H1 (cell line): ENCODE measurements around the gene LINC01488. TPM values are rescaled to one million over a fixed set of nuclear protein-coding genes. Genes with fewer than 3 reads are reported as not detected.

Experiments
- JUND ChIP-seq: IDR thresholded peaks from 2 replicates; pipeline ENCODE4 v1.6.1; 2011; ENCODE audit warnings: mild to moderate bottlenecking, improper control_type of control experiment, low read length
- polyA plus RNA-seq, 7 experiments: library from polyadenylated mRNA; depleted of rRNA in 3 of 7; stranded (reverse) in 5 of 7; unstranded in 2 of 7; fragments of >200 nt in 5 of 7; fragments of 200-250 nt in 2 of 7; gene quantifications; 1 replicate in 5 of 7; 2 replicates in 1 of 7; 4 replicates in 1 of 7; pipeline versions ENCODE4 v1.2.1 to v1.2.3, GENCODE V29; 2011 to 2013; ENCODE audit warnings: missing spikeins in 2 of 7, mixed read lengths in 2 of 7
- total RNA-seq: library from RNA; stranded (reverse); fragmentation: NEBNext Ultra II Directional; extraction: Animal tissue kit (Norgen Biotek cat#: 25700); gene quantifications from 2 replicates; pipeline ENCODE4 v1.2.1, GENCODE V29; 2021

LINC01488 gene
- total and polyA plus RNA-seq, 2 of the 8 experiments (the other 6 are each of a cell fraction or from before 2014, with no cell fraction given) = not detected

DNA sequence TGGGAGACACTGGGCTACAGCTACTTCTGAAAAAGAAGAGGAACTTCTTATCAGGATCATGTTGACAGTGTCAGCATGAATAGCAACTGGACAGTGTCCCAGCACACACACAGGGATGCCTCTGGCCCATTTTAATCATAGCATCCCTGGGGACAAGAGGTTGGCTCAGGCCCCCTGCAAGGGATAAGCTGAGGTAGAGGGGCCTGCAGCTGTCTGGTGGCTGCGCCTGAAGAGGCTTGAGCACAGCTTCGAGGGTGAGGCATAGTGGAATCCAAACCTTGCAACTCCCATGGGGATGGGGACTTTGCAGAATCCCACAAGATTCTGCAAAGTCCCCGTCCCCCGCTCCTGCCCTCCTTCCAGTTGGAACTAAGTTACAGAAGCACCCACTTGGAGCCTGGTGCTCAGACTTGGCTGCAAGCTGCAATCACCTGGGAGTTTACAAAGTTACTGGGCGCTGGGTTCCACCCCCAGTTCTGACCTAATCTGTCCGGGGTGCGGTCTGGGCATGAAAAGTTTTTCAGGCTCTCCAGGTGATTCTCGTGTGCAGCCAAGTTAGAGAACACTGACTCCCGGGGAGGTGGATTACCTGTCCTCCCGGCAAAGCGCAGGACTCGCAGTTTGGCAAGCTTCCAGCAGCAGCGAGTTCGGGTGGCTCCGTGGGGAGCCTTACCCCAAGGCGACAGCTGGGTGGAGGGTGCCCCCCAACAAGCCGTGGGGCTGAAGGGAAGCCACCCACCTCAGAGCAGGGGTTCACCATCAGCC is 16.0 kb upstream of the LINC01488 start (continued):
- TF ChIP-seq JUND = no peak
- TF ChIP-seq, all 59 proteins: peak for 0
